ELF-1 (cell line): ENCODE measurements around the gene NIT1.

ENCODE experiments used
- DNase-seq: peaks from one replicate; pipeline ENCODE4 v3.0.0-alpha.2; 2016; ENCODE audit warnings: low read depth, low spot score

NIT1 gene, protein sequence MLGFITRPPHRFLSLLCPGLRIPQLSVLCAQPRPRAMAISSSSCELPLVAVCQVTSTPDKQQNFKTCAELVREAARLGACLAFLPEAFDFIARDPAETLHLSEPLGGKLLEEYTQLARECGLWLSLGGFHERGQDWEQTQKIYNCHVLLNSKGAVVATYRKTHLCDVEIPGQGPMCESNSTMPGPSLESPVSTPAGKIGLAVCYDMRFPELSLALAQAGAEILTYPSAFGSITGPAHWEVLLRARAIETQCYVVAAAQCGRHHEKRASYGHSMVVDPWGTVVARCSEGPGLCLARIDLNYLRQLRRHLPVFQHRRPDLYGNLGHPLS

DNA sequence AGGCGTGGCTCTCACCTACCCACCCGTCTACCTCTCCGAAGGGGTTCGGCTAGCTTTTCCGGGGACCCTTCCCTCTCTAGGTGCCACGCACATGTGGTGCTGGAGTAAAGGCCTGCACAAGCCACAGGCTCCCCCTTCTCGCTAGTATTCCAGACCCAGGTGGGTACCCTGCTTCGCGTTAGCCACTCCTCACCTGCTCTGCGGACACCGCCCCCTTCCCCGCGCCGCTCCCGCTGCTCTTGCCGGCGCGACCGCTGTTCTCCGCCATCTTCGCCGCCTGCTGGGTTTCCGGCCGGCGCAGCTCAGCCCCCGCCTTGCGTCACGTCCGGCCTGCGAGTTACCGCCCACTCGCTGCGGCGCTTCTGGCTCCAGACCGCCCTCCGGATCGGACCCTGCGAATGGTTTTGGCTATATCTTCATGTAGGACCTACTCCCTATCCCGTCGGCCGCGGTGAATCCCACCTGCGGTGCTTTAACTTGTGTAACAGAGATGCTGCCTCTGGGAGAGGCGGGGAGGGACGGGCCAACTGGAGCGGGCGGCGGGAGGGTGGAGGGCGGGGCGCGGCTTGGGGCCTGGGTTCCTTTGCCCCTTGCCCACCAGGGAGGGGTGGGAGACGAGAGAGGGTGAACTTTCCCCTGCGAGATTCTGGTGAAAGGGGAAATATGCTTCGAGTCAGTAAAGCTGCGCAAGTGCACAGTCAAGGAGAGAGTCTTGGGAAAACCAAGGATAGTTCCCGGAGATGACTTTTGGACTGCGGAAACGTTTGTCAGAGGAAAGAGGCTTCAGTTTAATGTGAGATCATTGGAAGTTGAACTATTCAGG lies at the start of gene NIT1, which contains the start of gene PFDN2:
TSS of gene NIT1 (plus strand) at position 347 of the 823 bp plus-strand sequence. CDS start at position 419, 72 bp downstream.
TSS of gene PFDN2 (minus strand) at position 279 of the 823 bp plus-strand sequence. CDS start at position 268, 11 bp downstream.
- peak; percentile 94 for DNase-seq

- no peak for DNase-seq
These were observed 49.3 kb upstream of the NIT1 start for GRCh38 chr1:161068306-161069234.

GRCh38 chr1:161069241-161069640 lies 48.7 kb upstream of the NIT1 start:
- no peak for DNase-seq

GRCh38 chr1:161069731-161070270 lies 48.1 kb upstream of the NIT1 start, which contains the start of gene ARHGAP30:
Gene ARHGAP30 (minus strand): TSS chr1:161069891. CDS start chr1:161069624, 267 bp downstream.
- DNase-seq, result no peak

GRCh38 chr1:161070761-161071160 lies 47.1 kb upstream of the NIT1 start:
- no peak for DNase-seq

DNA sequence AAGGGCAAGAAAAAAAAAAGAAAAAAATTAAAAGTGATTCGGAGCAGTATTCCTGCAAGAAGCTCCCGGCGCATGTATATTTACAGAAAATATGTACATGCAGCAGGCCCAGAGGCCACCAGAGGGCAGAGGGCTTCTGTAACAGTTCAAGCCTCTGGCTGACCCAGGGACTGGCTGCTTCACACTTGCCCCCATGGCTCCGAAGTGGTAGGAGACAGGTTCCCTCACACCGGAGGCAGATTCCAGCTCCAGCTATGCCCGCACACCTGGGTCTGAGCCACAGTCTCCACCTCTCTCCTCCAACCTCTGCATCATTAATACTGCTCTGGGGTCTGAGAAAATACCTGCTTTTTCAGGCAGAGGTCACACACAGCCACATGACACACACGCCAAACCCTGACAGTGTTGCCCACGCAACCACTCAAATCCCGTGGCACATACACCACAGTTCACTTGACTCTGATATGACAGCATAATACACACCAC lies 46.0 kb upstream of the NIT1 start:
- DNase-seq, result peak; percentile 74

GRCh38 chr1:161072751-161073449 lies 45.0 kb upstream of the NIT1 start:
- no peak for DNase-seq

DNA sequence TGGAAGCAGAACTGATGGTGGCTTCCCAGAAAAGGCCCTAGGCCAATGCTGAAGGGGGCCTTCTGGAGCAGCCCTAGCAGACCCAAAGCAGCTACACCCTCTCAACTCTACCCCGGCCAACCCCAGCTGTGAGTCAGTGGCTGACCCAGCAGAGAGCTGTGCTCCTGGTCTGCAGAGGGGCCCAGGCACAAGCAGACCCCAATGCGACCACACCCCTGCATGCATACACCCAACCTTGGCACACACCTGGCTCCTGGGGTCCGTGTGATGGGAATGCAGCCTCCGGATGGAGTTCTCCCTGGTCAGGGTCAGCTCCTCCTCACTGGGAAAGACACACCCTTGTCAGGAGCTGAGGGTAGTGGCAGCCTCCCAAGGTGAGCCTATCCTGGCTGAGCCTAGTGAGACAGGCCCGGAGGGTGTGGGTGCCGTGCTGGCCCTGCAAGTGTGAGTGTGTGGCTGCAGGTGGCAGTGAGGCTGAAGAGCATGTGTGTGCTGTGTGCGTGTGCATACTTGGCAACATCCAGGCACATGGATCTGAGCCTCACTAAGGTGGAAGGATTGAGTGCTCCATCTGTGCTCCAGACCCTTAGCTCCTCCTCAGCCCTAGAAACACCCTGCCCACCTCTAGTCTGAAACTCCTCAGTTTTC lies 44.3 kb upstream of the NIT1 start:
- no peak for DNase-seq

- DNase-seq, result no peak
These were observed 43.1 kb upstream of the NIT1 start for GRCh38 chr1:161074676-161075368.

GRCh38 chr1:161076410-161076809 lies 41.5 kb upstream of the NIT1 start:
- DNase-seq, result no peak

DNA sequence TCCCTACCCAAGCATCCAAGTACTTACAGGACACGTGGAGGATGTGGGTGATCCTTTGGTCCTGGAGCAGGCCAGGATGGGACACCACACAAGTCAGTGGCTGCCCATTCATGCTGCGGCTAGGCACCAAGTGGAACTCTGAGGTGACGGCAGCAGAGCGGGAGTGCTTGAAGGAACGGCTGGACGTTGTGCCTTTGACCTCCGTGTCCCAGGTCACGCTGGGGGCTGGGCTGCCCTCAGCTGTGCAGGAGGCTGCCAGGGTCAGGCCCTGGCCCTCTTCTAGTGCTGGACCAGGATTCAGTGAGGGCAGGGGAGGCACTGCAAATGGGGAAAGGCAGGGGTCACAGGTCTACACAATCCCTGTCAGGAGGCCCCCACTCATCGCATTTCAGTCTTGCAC lies 40.5 kb upstream of the NIT1 start:
- DNase-seq, result no peak

DNA sequence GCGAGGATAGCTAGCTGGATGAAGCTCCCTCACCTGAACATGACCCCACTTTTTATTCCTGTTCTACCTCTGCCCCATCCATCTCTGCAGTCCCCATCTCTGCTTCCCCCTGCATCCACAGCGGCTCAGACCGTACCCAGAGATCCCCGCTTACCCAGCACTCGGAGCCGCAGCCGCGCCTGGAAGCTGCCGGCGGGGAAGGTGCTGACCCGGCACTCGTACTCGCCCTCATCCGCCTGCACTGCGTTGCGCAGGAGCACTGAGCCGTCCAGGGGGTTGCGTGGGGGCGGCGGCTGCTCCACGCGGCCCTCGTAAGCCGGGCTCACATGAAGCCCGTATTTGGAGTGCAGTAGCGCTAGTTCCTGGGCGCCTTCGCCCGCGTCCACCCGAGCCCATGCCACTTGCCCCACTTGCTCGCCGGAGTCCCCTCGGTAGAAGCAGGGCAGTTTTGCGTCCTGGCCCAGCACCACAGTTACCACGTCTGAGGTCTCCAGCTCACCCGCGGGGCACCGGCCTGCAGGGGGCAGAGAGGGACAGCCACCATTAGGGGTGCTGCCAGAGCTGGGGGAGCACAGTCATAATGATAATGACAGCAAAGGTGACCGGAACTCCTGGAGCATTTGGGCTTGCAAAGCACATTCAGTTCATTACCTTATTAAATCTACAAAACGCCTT lies 38.3 kb upstream of the NIT1 start:
- DNase-seq, result no peak

GRCh38 chr1:161080441-161081405 lies 37.2 kb upstream of the NIT1 start:
- DNase-seq, result peak; percentile 83

DNA sequence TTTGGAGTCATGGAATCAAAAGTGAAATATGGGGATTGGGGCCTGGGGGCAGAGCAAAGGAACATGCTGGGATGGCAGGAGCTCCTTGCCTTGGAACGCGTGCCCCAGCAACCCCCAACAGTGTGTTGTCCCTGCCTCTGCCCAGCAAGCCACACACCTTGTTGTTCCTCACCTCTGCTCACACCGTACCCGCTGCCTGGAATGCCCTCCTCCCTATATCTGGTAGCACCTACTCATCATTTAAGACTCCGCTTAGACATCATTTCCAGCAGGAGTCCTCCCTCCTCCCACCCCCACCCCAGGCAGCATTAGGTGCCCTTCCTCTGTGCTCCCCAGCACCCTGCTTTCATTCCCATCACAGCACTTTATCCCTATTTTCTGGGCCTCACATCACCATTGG lies 36.4 kb upstream of the NIT1 start:
- no peak for DNase-seq

GRCh38 chr1:161082483-161082882 lies 35.4 kb upstream of the NIT1 start:
- peak; percentile 42 for DNase-seq

DNA sequence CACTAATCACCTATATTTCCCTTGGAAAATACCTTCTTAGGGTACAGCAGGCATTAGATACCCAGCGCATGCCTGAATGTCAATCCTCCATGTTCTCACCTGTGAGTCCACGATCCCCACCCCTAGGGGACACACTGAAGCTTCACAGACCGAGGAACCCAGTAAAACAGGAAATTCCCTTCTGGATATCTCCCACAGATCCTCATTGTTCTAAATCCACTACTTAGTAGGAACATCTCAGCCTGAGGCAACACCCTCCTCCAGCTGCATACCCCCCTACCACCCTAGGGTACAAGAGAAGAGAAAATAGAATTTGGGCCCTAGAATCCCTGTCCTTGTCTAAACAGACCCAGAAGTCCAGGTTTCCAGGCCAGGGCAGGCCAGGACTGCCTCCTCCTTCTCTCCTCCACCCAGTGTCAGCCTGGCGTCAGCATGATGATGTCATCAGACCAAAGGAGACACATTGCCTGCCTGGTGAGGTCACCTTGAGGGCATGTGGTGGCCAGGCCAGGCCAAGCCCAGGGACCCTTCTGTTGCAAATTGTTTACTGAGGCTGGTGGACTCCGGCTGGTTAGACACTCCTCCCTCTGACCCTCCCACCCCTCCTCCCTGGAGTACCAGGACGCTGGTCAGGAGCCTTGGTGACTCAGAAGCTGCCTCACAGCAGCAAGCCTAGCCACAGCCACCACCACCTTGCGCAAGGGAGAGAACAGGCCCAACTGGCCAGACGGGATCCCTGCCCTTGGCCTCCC lies 34.7 kb upstream of the NIT1 start:
- peak; percentile 97 for DNase-seq
